RWPE1 (cell line): ENCODE measurements around the gene CCDC141.
"Not testable (repeated sequence)": the region's sequence is repeated elsewhere in the genome, so short reads cannot be mapped to it uniquely, and the experiment has no call there.

Source experiments
- CTCF ChIA-PET: fragments of 350-600 bp; sonication (Branson Sonifier 250); formaldehyde crosslinking; extraction: SDS; loops from one replicate; lab custom pipeline; 2021; lab: Yijun Ruan, JAX
- POLR2A ChIA-PET: fragments of 400-600 bp; formaldehyde crosslinking; extraction: SDS; loops from one replicate; lab custom pipeline; 2020; ENCODE audit warnings: antibody characterized with exemption; ENCODE audit not compliant: low non-redundant PET; lab: Yijun Ruan, JAX
- DNase-seq: peaks from one replicate; pipeline ENCODE4 v3.0.0; 2012; ENCODE audit warnings: low spot score
- H3K27ac ChIP-seq: fragments of 450-650 bp; 2 replicates; pipeline ENCODE4 v1.5.1; 2017
- TF ChIP-seq, protein P1 (sequence below): fragments of 450-650 bp; conservative IDR thresholded peaks from 2 replicates; pipeline ENCODE4 v1.5.1; 2017; ENCODE audit warnings: low read depth, mild to moderate bottlenecking

The CCDC141 gene

DNA sequence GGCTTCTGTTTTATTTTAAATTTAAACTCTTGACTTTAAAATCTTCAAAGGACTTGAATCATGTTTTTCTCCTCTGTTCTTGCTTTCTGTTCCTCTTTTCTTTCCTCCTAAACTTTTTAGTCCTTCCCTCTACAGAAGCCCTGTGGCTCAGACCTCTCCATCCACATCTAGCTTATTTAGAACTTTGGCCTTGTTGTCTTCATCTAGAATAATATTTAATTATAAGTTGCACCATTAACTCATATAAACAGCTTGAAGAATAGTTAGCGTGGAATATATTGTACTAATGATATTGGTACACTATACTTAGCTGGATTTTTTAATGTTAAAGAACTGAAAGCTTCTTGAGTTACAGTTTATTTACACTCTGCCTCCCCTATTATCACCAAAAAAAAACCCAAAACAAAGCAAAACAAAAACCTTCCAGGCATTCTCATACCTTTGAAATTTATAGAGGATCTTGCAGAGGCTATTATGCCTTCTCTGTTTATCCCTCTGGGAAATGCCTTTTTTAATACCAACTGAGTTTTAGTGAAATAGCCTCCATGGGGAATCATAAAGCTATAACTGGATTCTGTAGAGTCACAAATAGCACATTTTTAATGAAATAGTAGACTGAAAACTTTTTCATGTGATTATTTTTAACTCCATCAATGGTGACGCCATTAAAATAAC, 9.2 kb upstream of the CCDC141 start:
- ChIA-PET POLR2A (no interaction called here), CTCF (no interaction called here)
- TF ChIP-seq, protein P1, sequence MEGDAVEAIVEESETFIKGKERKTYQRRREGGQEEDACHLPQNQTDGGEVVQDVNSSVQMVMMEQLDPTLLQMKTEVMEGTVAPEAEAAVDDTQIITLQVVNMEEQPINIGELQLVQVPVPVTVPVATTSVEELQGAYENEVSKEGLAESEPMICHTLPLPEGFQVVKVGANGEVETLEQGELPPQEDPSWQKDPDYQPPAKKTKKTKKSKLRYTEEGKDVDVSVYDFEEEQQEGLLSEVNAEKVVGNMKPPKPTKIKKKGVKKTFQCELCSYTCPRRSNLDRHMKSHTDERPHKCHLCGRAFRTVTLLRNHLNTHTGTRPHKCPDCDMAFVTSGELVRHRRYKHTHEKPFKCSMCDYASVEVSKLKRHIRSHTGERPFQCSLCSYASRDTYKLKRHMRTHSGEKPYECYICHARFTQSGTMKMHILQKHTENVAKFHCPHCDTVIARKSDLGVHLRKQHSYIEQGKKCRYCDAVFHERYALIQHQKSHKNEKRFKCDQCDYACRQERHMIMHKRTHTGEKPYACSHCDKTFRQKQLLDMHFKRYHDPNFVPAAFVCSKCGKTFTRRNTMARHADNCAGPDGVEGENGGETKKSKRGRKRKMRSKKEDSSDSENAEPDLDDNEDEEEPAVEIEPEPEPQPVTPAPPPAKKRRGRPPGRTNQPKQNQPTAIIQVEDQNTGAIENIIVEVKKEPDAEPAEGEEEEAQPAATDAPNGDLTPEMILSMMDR, result no peak
- no peak for DNase-seq
- H3K27ac ChIP-seq, result no peak overlapping the region

- ChIA-PET POLR2A (no interaction called here), CTCF (no interaction called here)
- DNase-seq, result no peak
- no peak overlapping the region for H3K27ac ChIP-seq
- TF ChIP-seq, protein P1, result no peak
These were observed 7.8 kb upstream of the CCDC141 start for GRCh38 chr2:179057737-179058136.

DNA sequence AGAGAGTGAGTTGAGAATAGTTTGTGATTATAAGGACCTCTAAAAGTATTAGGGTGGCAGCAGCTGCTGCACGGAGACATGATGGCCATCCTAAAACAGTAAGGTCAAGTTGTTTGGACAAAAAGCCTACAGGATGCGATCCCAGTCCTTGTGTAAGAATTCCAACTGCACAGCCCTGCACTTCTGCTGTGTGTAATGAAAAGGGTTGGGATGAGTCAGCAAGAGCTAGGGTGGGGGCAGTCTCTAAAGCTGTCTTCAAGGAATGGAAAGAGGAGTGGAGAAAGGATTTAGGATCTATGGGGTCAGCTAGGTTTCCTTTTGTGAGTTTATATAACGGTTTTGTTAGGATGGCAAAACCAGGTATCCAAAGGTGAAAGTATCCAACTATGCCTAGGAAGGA, 3.6 kb upstream of the CCDC141 start:
- CTCF ChIA-PET, POLR2A ChIA-PET, H3K27ac ChIP-seq, DNase-seq: not testable (repeated sequence)

DNA sequence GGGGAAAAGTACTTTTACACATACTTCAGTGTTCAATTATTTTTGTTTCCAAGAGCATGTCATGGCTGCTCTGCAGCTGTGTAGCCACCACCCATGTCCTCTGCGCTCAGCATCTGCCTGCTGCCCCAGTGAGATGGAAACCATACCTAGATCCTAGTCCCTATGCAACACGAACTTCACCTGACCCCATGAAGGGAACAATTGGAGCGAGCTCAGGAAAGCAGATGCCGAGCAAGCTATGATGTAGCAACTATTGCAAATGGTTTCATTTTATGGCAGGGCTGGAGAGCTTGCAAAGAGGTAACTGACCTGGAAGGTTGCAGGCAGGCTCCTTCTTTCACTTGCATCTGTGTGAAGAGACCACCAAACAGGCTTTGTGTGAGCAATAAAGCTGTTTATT, 1.3 kb upstream of the CCDC141 start:
- ChIA-PET CTCF (interaction anchor here (0.5 kb wide), 1 partner anchor 137 kb away, joined by 3 read pairs; no protein-coding TSS in a partner anchor), POLR2A (no interaction called here)
- TF ChIP-seq, protein P1, result no peak
- no peak overlapping the region for H3K27ac ChIP-seq
- DNase-seq, result no peak

DNA sequence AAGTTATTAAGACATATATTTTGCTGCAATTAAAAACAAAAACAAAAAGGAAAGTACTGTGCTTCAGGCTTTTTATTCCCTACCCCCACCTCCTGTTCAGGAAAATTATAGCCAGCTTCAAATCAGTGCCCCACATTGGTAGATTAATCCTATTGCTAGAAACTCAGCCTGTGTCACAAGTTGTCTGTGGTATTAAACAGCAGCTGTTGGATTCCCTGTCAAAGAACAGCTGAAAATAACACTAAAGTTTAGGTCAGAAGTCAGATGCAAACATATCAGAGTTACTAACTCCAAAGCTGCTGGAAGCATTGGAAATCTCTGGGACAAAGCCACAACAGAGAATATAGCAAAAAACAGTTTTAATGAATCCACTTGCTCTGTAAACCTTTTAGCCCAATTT, 818 bp upstream of the CCDC141 start:
- CTCF ChIA-PET, result interaction anchor here (0.5 kb wide), 1 partner anchor 137 kb away, joined by 3 read pairs; no protein-coding TSS in a partner anchor

DNA sequence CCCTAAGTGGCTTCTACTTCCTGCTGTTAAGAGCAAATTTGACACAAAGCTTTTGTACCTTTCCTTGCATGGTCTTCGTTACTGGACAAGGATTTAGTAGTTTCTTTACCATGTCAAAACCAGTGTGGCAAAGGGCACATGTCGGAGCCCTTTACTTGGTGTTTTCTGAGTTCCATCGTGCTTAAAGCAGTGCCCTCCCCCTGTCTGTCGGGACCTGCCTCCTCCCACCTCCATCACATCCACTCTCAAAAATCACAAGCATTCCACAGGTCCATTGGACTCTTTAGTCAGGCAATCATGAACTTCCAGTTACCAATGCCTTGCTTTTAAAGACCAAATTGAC, 763 bp downstream of the CCDC141 start:
- CTCF ChIA-PET, result no interaction called here
- DNase-seq, result no peak
- POLR2A ChIA-PET, result no interaction called here
- TF ChIP-seq, protein P1, result no peak
- no peak overlapping the region for H3K27ac ChIP-seq

More for the DNA sequence above, 818 bp upstream of the CCDC141 start:
- POLR2A ChIA-PET, result no interaction called here
- H3K27ac ChIP-seq, result no peak overlapping the region
- no peak for DNase-seq
- TF ChIP-seq, protein P1, result no peak

DNA sequence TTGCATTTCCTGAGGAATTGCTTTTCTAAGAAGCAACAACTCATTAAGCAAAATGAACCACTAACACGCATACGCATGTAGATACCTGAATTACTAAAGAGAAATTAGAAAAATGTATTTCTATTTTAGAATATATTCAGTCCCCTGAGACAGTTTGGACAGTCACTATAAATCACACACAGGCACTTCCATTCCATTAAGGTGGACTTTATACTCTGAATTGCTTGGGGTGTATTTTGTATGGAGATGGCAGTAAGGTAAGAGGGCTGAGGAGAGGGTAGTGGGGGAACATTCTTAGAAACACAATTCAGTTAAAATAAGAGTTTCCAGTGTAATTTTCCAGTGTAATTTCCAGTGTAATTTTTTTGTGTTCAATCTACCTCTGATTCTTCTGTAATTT, 1.8 kb downstream of the CCDC141 start:
- CTCF ChIA-PET, result no interaction called here
- H3K27ac ChIP-seq, result no peak overlapping the region
- POLR2A ChIA-PET, result no interaction called here
- DNase-seq, result no peak
- TF ChIP-seq, protein P1, result no peak

- DNase-seq, CTCF ChIA-PET, H3K27ac ChIP-seq, POLR2A ChIA-PET: not testable (repeated sequence)
These were observed 4.3 kb downstream of the CCDC141 start for GRCh38 chr2:179045602-179046001.
